ENCODE measurements around the gene TEX29. TPM values are rescaled to one million over a fixed set of nuclear protein-coding genes. Genes with fewer than 3 reads are reported as not detected.

Gene TEX29
- total and polyA plus RNA-seq, 10 of the 15 experiments (the other 5 are each of a cell fraction or from before 2014, with no cell fraction given), result 0.14 to 0.30 (median 0.22) TPM; not detected in 7

GRCh38 chr13:111361046-111361872 is 40.8 kb downstream of the TEX29 start:
- Histone ChIP-seq H3K4me3 (no peak overlapping the region), H3K27ac (ENCODE audit: control insufficient read depth, insufficient read depth) (no peak overlapping the region), H3K4me2 (ENCODE audit: control insufficient read depth, insufficient read depth) (no peak overlapping the region), H3K79me2 (ENCODE audit: control insufficient read depth, insufficient read depth, low read length) (no peaks in the 10 kb centered on the region), H2AFZ (ENCODE audit: control insufficient read depth, low read depth, low read length) (no peak overlapping the region), H3K4me1 (ENCODE audit: control insufficient read depth, insufficient read depth, low read length) (no peaks in the 10 kb centered on the region), H3K9me3 (replicated peaks; ENCODE audit: control insufficient read depth, insufficient read depth, low read length) (no peaks in the 10 kb centered on the region), H3K9ac (ENCODE audit: control insufficient read depth, insufficient read depth, low read length) (no peak overlapping the region), H3K27me3 (replicated peaks in 1 of 2; ENCODE audit: control insufficient read depth in 2 of 2, insufficient read depth in 2 of 2, low read length in 1 of 2) (no peaks in the 10 kb centered on the region), H4K20me1 (ENCODE audit: control insufficient read depth, insufficient read depth) (no peaks in the 10 kb centered on the region), H3K36me3 (ENCODE audit: control insufficient read depth in 2 of 2, insufficient read depth in 2 of 2, low read length in 1 of 2) (no peaks in the 10 kb centered on the region)
- ATAC-seq, result no peak
- FAIRE-seq, result no peak
- ChIA-PET RAD21 (ENCODE audit: unreplicated experiment) (no interaction called here), POLR2A (no interaction called here), SMC1A (ENCODE audit: uncharacterized antibody, unreplicated experiment) (interaction anchor here (0.6 kb wide), 1 partner anchor 403 kb away, joined by 3 read pairs; no protein-coding TSS in a partner anchor), CTCF (interaction anchor here (0.9 kb wide), 1 partner anchor 68 kb away, joined by 3 read pairs; no protein-coding TSS in a partner anchor)
- no TSS peak for BruUV-seq (replicated peaks)
- DNase-seq (ENCODE audit: low read depth, low spot score), result no peak
- 33% methylated on average over 18 of the region's 20 CpGs for WGBS (ENCODE audit: insufficient coverage, insufficient replicate concordance, low lambda C conversion rate, missing lambda C conversion rate)
- in situ Hi-C loops (cut with MboI) (no loop called here), intact Hi-C loops (cut with micrococcal nuclease; ENCODE audit: unreplicated experiment) (no loop called here)
- TF ChIP-seq NBN (IDR thresholded peaks at IDR 0.05) (no peak), USF1 (IDR thresholded peaks at IDR 0.05; ENCODE audit: borderline replicate concordance, extremely low read length, insufficient read depth, low read depth, low read length) (no peak), ESRRA (IDR thresholded peaks at IDR 0.05; ENCODE audit: low read length) (no peak), BCL3 (IDR thresholded peaks at IDR 0.05; ENCODE audit: borderline replicate concordance, insufficient read depth, low read depth, low read length, poor library complexity, severe bottlenecking) (no peak), NFIC (IDR thresholded peaks at IDR 0.05; ENCODE audit: low read depth, low read length) (no peak), CREB1 (IDR thresholded peaks at IDR 0.05; ENCODE audit: low read depth) (no peak), ZBED1 (IDR thresholded peaks at IDR 0.05; ENCODE audit: borderline replicate concordance) (no peak), PAX8 (IDR thresholded peaks at IDR 0.05) (no peak), RBBP5 (conservative IDR thresholded peaks at IDR 0.05) (no peak), POLR2AphosphoS5 (IDR thresholded peaks at IDR 0.05; ENCODE audit: low read length) (no peak), RB1 (IDR thresholded peaks at IDR 0.05; ENCODE audit: borderline replicate concordance) (no peak)
- TF ChIP-seq, protein P1, sequence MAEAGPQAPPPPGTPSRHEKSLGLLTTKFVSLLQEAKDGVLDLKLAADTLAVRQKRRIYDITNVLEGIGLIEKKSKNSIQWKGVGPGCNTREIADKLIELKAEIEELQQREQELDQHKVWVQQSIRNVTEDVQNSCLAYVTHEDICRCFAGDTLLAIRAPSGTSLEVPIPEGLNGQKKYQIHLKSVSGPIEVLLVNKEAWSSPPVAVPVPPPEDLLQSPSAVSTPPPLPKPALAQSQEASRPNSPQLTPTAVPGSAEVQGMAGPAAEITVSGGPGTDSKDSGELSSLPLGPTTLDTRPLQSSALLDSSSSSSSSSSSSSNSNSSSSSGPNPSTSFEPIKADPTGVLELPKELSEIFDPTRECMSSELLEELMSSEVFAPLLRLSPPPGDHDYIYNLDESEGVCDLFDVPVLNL (IDR thresholded peaks at IDR 0.05; ENCODE audit: low read depth, low read length), result no peak
- TF ChIP-seq, protein P2, sequence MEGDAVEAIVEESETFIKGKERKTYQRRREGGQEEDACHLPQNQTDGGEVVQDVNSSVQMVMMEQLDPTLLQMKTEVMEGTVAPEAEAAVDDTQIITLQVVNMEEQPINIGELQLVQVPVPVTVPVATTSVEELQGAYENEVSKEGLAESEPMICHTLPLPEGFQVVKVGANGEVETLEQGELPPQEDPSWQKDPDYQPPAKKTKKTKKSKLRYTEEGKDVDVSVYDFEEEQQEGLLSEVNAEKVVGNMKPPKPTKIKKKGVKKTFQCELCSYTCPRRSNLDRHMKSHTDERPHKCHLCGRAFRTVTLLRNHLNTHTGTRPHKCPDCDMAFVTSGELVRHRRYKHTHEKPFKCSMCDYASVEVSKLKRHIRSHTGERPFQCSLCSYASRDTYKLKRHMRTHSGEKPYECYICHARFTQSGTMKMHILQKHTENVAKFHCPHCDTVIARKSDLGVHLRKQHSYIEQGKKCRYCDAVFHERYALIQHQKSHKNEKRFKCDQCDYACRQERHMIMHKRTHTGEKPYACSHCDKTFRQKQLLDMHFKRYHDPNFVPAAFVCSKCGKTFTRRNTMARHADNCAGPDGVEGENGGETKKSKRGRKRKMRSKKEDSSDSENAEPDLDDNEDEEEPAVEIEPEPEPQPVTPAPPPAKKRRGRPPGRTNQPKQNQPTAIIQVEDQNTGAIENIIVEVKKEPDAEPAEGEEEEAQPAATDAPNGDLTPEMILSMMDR (IDR thresholded peaks at IDR 0.05 in 2 of 3, conservative IDR thresholded peaks at IDR 0.05 in 1 of 3; ENCODE audit: control insufficient read depth in 2 of 3, extremely low read depth in 1 of 3, insufficient read depth in 1 of 3, low read depth in 3 of 3, low read length in 3 of 3), result no peak
- TF ChIP-seq, protein P3, sequence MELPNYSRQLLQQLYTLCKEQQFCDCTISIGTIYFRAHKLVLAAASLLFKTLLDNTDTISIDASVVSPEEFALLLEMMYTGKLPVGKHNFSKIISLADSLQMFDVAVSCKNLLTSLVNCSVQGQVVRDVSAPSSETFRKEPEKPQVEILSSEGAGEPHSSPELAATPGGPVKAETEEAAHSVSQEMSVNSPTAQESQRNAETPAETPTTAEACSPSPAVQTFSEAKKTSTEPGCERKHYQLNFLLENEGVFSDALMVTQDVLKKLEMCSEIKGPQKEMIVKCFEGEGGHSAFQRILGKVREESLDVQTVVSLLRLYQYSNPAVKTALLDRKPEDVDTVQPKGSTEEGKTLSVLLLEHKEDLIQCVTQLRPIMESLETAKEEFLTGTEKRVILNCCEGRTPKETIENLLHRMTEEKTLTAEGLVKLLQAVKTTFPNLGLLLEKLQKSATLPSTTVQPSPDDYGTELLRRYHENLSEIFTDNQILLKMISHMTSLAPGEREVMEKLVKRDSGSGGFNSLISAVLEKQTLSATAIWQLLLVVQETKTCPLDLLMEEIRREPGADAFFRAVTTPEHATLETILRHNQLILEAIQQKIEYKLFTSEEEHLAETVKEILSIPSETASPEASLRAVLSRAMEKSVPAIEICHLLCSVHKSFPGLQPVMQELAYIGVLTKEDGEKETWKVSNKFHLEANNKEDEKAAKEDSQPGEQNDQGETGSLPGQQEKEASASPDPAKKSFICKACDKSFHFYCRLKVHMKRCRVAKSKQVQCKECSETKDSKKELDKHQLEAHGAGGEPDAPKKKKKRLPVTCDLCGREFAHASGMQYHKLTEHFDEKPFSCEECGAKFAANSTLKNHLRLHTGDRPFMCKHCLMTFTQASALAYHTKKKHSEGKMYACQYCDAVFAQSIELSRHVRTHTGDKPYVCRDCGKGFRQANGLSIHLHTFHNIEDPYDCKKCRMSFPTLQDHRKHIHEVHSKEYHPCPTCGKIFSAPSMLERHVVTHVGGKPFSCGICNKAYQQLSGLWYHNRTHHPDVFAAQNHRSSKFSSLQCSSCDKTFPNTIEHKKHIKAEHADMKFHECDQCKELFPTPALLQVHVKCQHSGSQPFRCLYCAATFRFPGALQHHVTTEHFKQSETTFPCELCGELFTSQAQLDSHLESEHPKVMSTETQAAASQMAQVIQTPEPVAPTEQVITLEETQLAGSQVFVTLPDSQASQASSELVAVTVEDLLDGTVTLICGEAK (IDR thresholded peaks at IDR 0.05; ENCODE audit: borderline replicate concordance), result no peak

All from GM12878 (cell line).